ENCODE measurements around the gene PELO.

PELO gene

GRCh38 chr5:52749666-52750065, 38.0 kb upstream of the PELO start:
- no peaks in the 10 kb centered on the region for H4K20me1 ChIP-seq (ENCODE audit: insufficient read depth)
- H3K4me2 ChIP-seq, result no peak overlapping the region
- no peak overlapping the region for H2AFZ ChIP-seq (ENCODE audit: low read depth)
- no peaks in the 10 kb centered on the region for H3K27me3 ChIP-seq (ENCODE audit: insufficient read depth, low read depth)
- H3K27ac ChIP-seq, result no peak overlapping the region
- no peak for TF ChIP-seq CTCF (conservative IDR thresholded peaks at IDR 0.05; ENCODE audit: low read depth, low read length)
- no peaks in the 10 kb centered on the region for H3K36me3 ChIP-seq (ENCODE audit: insufficient read depth)
- no peak overlapping the region for H3K4me3 ChIP-seq (IDR thresholded peaks at IDR 0.05; ENCODE audit: insufficient read depth, low read depth, low read length)
- no peaks in the 10 kb centered on the region for H3K79me2 ChIP-seq (ENCODE audit: insufficient read depth, low read depth)
- no peaks in the 10 kb centered on the region for H3K4me1 ChIP-seq (ENCODE audit: low read depth, poor library complexity, severe bottlenecking)
- no peak overlapping the region for H3K9ac ChIP-seq

- H3K9ac ChIP-seq, result no peak overlapping the region
- H3K4me2 ChIP-seq, result no peak overlapping the region
- H3K4me1 ChIP-seq (ENCODE audit: low read depth, poor library complexity, severe bottlenecking), result no peaks in the 10 kb centered on the region
- H3K36me3 ChIP-seq (ENCODE audit: insufficient read depth), result no peaks in the 10 kb centered on the region
- no peaks in the 10 kb centered on the region for H3K79me2 ChIP-seq (ENCODE audit: insufficient read depth, low read depth)
- no peaks in the 10 kb centered on the region for H4K20me1 ChIP-seq (ENCODE audit: insufficient read depth)
- H3K27me3 ChIP-seq (ENCODE audit: insufficient read depth, low read depth), result no peaks in the 10 kb centered on the region
- no peak overlapping the region for H3K27ac ChIP-seq
- no peak for TF ChIP-seq CTCF (conservative IDR thresholded peaks at IDR 0.05; ENCODE audit: low read depth, low read length)
- H2AFZ ChIP-seq (ENCODE audit: low read depth), result no peak overlapping the region
- H3K4me3 ChIP-seq (IDR thresholded peaks at IDR 0.05; ENCODE audit: insufficient read depth, low read depth, low read length), result no peak overlapping the region
These were observed 36.6 kb upstream of the PELO start for GRCh38 chr5:52751137-52751536.

- no peaks in the 10 kb centered on the region for H3K4me1 ChIP-seq (ENCODE audit: low read depth, poor library complexity, severe bottlenecking)
- no peak overlapping the region for H3K4me2 ChIP-seq
- no peak overlapping the region for H3K4me3 ChIP-seq (IDR thresholded peaks at IDR 0.05; ENCODE audit: insufficient read depth, low read depth, low read length)
- H3K79me2 ChIP-seq (ENCODE audit: insufficient read depth, low read depth), result no peaks in the 10 kb centered on the region
- no peak overlapping the region for H2AFZ ChIP-seq (ENCODE audit: low read depth)
- H3K27ac ChIP-seq, result no peak overlapping the region
- H3K27me3 ChIP-seq (ENCODE audit: insufficient read depth, low read depth), result no peaks in the 10 kb centered on the region
- no peaks in the 10 kb centered on the region for H4K20me1 ChIP-seq (ENCODE audit: insufficient read depth)
- no peak for TF ChIP-seq CTCF (conservative IDR thresholded peaks at IDR 0.05; ENCODE audit: low read depth, low read length)
- no peak overlapping the region for H3K9ac ChIP-seq
- H3K36me3 ChIP-seq (ENCODE audit: insufficient read depth), result no peaks in the 10 kb centered on the region
These were observed 33.7 kb upstream of the PELO start for GRCh38 chr5:52754051-52754450.

GRCh38 chr5:52757527-52757926, 30.2 kb upstream of the PELO start:
- H2AFZ ChIP-seq (ENCODE audit: low read depth), result no peak overlapping the region

More at GRCh38 chr5:52757527-52757926, 30.2 kb upstream of the PELO start:
- Histone ChIP-seq H3K9ac (no peak overlapping the region), H3K4me1 (ENCODE audit: low read depth, poor library complexity, severe bottlenecking) (no peaks in the 10 kb centered on the region), H3K4me2 (no peak overlapping the region), H3K79me2 (ENCODE audit: insufficient read depth, low read depth) (no peaks in the 10 kb centered on the region), H3K4me3 (IDR thresholded peaks at IDR 0.05; ENCODE audit: insufficient read depth, low read depth, low read length) (no peak overlapping the region), H3K27me3 (ENCODE audit: insufficient read depth, low read depth) (no peaks in the 10 kb centered on the region), H3K27ac (no peak overlapping the region), H4K20me1 (ENCODE audit: insufficient read depth) (no peaks in the 10 kb centered on the region), H3K36me3 (ENCODE audit: insufficient read depth) (no peaks in the 10 kb centered on the region)
- no peak for TF ChIP-seq CTCF (conservative IDR thresholded peaks at IDR 0.05; ENCODE audit: low read depth, low read length)

All from KMS-11 (cell line).